ENCODE data around the gene CFAP57.

Gene CFAP57

GRCh38 chr1:43171312-43171875, 736 bp upstream of the CFAP57 start:
- peaks cover 7% of the 10 kb centered on the region for H3K4me1 ChIP-seq (ENCODE audit: control insufficient read depth, insufficient read depth, low read length, poor library complexity, severe bottlenecking)
- H3K27ac ChIP-seq (ENCODE audit: insufficient read depth, low read length, poor library complexity, severe bottlenecking) = peak overlapping the region; percentile 81
- H3K27me3 ChIP-seq (replicated peaks; ENCODE audit: control insufficient read depth, insufficient read depth, low read length, poor library complexity, severe bottlenecking) = no peaks in the 10 kb centered on the region
- H3K36me3 ChIP-seq (ENCODE audit: control insufficient read depth, insufficient read depth, low read length) = peaks cover 34% of the 10 kb centered on the region
- no peak for DNase-seq
- H3K9me3 ChIP-seq (ENCODE audit: control insufficient read depth, low read length) = no peaks in the 10 kb centered on the region
- peak overlapping the region; percentile 77 for H3K4me3 ChIP-seq (ENCODE audit: insufficient read depth, low read depth, low read length, poor library complexity, severe bottlenecking)

DNA sequence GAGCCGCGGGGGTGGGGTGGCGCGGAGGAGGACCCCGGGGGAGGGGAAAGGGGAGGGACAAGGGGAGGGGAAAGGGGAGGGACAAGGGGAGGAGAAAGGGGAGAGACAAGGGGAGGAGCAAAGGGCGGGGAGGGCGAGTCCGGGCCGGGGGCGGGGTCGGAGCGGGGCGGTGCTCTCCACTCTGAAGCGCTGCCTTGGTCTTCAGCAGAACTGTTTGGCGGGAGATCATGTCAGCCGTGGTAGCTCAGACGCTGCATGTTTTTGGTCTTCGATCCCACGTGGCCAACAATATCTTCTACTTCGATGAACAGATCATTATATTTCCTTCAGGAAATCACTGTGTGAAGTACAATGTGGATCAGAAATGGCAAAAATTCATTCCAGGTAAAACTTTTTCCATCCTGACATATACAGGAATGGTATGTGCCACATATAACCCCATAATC, 420 bp downstream of the CFAP57 start:
- peak overlapping the region; percentile 77 for H3K4me3 ChIP-seq (ENCODE audit: insufficient read depth, low read depth, low read length, poor library complexity, severe bottlenecking)
- peak overlapping the region; percentile 81 for H3K27ac ChIP-seq (ENCODE audit: insufficient read depth, low read length, poor library complexity, severe bottlenecking)
- DNase-seq = peak in 2 of 3 donors; percentile 79 to 82
- peaks cover 7% of the 10 kb centered on the region for H3K4me1 ChIP-seq (ENCODE audit: control insufficient read depth, insufficient read depth, low read length, poor library complexity, severe bottlenecking)
- H3K27me3 ChIP-seq (replicated peaks; ENCODE audit: control insufficient read depth, insufficient read depth, low read length, poor library complexity, severe bottlenecking) = peaks cover 3% of the 10 kb centered on the region
- peaks cover 24% of the 10 kb centered on the region for H3K36me3 ChIP-seq (ENCODE audit: control insufficient read depth, insufficient read depth, low read length)
- no peaks in the 10 kb centered on the region for H3K9me3 ChIP-seq (ENCODE audit: control insufficient read depth, low read length)

- H3K4me3 ChIP-seq (ENCODE audit: insufficient read depth, low read depth, low read length, poor library complexity, severe bottlenecking) = no peak overlapping the region
- H3K27ac ChIP-seq (ENCODE audit: insufficient read depth, low read length, poor library complexity, severe bottlenecking) = no peak overlapping the region
- H3K4me1 ChIP-seq (ENCODE audit: control insufficient read depth, insufficient read depth, low read length, poor library complexity, severe bottlenecking) = peaks cover 7% of the 10 kb centered on the region
- H3K36me3 ChIP-seq (ENCODE audit: control insufficient read depth, insufficient read depth, low read length) = peaks cover 2% of the 10 kb centered on the region
- peaks cover 4% of the 10 kb centered on the region for H3K27me3 ChIP-seq (replicated peaks; ENCODE audit: control insufficient read depth, insufficient read depth, low read length, poor library complexity, severe bottlenecking)
- H3K9me3 ChIP-seq (ENCODE audit: control insufficient read depth, low read length) = no peaks in the 10 kb centered on the region
- no peak for DNase-seq
Observed at GRCh38 chr1:43174873-43175272, 2.7 kb downstream of the CFAP57 start.

DNA sequence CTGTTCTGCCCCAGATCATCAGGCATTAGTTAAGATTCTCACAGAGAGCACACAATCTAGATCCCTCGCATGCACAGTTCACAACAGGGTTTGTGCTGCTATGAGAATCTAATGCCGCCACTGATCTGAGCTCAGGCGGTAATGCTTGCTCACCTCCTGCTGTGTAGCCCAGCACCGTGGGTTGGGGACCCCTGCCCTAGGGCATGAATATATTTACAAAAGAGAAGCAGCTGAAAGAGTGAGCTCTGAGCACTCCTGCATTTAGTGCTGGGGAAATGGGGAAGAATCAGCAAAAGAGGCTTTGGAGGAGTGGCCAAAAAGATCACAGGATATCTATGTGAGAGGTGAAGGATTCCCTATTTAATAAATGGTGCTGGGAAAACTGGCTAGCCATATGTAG, 5.6 kb downstream of the CFAP57 start:
- H3K4me1 ChIP-seq (ENCODE audit: control insufficient read depth, insufficient read depth, low read length, poor library complexity, severe bottlenecking) = no peaks in the 10 kb centered on the region
- no peak overlapping the region for H3K4me3 ChIP-seq (ENCODE audit: insufficient read depth, low read depth, low read length, poor library complexity, severe bottlenecking)
- H3K27me3 ChIP-seq (replicated peaks; ENCODE audit: control insufficient read depth, insufficient read depth, low read length, poor library complexity, severe bottlenecking) = peaks cover 4% of the 10 kb centered on the region
- no peak overlapping the region for H3K27ac ChIP-seq (ENCODE audit: insufficient read depth, low read length, poor library complexity, severe bottlenecking)
- H3K9me3 ChIP-seq (ENCODE audit: control insufficient read depth, low read length) = no peaks in the 10 kb centered on the region
- no peaks in the 10 kb centered on the region for H3K36me3 ChIP-seq (ENCODE audit: control insufficient read depth, insufficient read depth, low read length)
- DNase-seq = no peak

GRCh38 chr1:43184388-43184787, 12.3 kb downstream of the CFAP57 start:
- H3K36me3 ChIP-seq (ENCODE audit: control insufficient read depth, insufficient read depth, low read length) = no peaks in the 10 kb centered on the region
- H3K27me3 ChIP-seq (replicated peaks; ENCODE audit: control insufficient read depth, insufficient read depth, low read length, poor library complexity, severe bottlenecking) = no peaks in the 10 kb centered on the region
- H3K9me3 ChIP-seq (ENCODE audit: control insufficient read depth, low read length) = no peaks in the 10 kb centered on the region
- no peak overlapping the region for H3K4me3 ChIP-seq (ENCODE audit: insufficient read depth, low read depth, low read length, poor library complexity, severe bottlenecking)
- H3K27ac ChIP-seq (ENCODE audit: insufficient read depth, low read length, poor library complexity, severe bottlenecking) = no peak overlapping the region
- no peak for DNase-seq
- H3K4me1 ChIP-seq (ENCODE audit: control insufficient read depth, insufficient read depth, low read length, poor library complexity, severe bottlenecking) = no peaks in the 10 kb centered on the region

GRCh38 chr1:43184995-43185394, 12.9 kb downstream of the CFAP57 start:
- DNase-seq = no peak
- H3K9me3 ChIP-seq (ENCODE audit: control insufficient read depth, low read length) = no peaks in the 10 kb centered on the region
- no peak overlapping the region for H3K4me3 ChIP-seq (ENCODE audit: insufficient read depth, low read depth, low read length, poor library complexity, severe bottlenecking)
- H3K4me1 ChIP-seq (ENCODE audit: control insufficient read depth, insufficient read depth, low read length, poor library complexity, severe bottlenecking) = no peaks in the 10 kb centered on the region
- no peak overlapping the region for H3K27ac ChIP-seq (ENCODE audit: insufficient read depth, low read length, poor library complexity, severe bottlenecking)
- no peaks in the 10 kb centered on the region for H3K36me3 ChIP-seq (ENCODE audit: control insufficient read depth, insufficient read depth, low read length)
- no peaks in the 10 kb centered on the region for H3K27me3 ChIP-seq (replicated peaks; ENCODE audit: control insufficient read depth, insufficient read depth, low read length, poor library complexity, severe bottlenecking)

DNA sequence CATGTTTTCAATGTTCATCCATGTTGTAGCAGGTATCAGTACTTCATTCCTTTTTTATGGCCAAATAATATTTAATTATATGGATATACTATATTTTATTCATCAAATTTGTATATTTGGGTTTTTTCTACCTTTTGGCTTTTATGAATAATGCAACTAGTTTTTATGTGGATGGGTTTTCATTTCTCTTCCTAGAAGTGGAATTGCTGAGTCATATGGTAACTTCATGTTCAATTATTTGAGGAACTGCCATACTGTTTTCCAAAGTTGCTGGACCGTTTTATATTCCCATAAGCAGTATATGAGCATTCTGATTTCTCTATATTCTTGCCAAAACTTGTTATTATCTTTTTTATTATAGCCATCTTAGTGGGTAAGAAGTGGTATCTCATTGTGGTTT, 16.0 kb downstream of the CFAP57 start:
- Histone ChIP-seq H3K4me1 (ENCODE audit: control insufficient read depth, insufficient read depth, low read length, poor library complexity, severe bottlenecking) (no peaks in the 10 kb centered on the region), H3K36me3 (ENCODE audit: control insufficient read depth, insufficient read depth, low read length) (no peaks in the 10 kb centered on the region), H3K4me3 (ENCODE audit: insufficient read depth, low read depth, low read length, poor library complexity, severe bottlenecking) (no peak overlapping the region), H3K27me3 (replicated peaks; ENCODE audit: control insufficient read depth, insufficient read depth, low read length, poor library complexity, severe bottlenecking) (no peaks in the 10 kb centered on the region), H3K27ac (ENCODE audit: insufficient read depth, low read length, poor library complexity, severe bottlenecking) (no peak overlapping the region), H3K9me3 (ENCODE audit: control insufficient read depth, low read length) (no peaks in the 10 kb centered on the region)
- DNase-seq = no peak

DNA sequence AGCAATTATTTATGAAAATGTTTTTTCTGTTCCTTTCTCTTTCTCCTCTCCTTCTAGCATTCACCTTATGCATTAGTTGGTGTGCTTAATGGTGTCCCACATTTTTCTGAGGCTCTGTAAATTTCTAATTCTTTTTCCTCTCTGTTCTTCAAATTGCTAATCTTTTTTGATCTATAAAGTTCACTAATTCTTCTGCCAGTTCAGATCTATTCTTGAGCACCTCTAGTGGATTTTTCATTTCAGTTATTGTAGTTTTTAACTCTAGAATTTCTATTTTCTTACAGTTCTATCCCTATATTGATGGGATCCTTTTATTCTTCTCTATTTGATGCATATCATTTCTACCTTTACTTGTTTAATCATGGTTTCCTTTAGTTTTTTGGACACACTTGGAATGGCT, 22.4 kb downstream of the CFAP57 start:
- no peak overlapping the region for H3K27ac ChIP-seq (ENCODE audit: insufficient read depth, low read length, poor library complexity, severe bottlenecking)
- H3K27me3 ChIP-seq (replicated peaks; ENCODE audit: control insufficient read depth, insufficient read depth, low read length, poor library complexity, severe bottlenecking) = no peaks in the 10 kb centered on the region
- no peaks in the 10 kb centered on the region for H3K4me1 ChIP-seq (ENCODE audit: control insufficient read depth, insufficient read depth, low read length, poor library complexity, severe bottlenecking)
- no peaks in the 10 kb centered on the region for H3K9me3 ChIP-seq (ENCODE audit: control insufficient read depth, low read length)
- no peak overlapping the region for H3K4me3 ChIP-seq (ENCODE audit: insufficient read depth, low read depth, low read length, poor library complexity, severe bottlenecking)
- H3K36me3 ChIP-seq (ENCODE audit: control insufficient read depth, insufficient read depth, low read length) = no peaks in the 10 kb centered on the region
- no peak for DNase-seq

DNA sequence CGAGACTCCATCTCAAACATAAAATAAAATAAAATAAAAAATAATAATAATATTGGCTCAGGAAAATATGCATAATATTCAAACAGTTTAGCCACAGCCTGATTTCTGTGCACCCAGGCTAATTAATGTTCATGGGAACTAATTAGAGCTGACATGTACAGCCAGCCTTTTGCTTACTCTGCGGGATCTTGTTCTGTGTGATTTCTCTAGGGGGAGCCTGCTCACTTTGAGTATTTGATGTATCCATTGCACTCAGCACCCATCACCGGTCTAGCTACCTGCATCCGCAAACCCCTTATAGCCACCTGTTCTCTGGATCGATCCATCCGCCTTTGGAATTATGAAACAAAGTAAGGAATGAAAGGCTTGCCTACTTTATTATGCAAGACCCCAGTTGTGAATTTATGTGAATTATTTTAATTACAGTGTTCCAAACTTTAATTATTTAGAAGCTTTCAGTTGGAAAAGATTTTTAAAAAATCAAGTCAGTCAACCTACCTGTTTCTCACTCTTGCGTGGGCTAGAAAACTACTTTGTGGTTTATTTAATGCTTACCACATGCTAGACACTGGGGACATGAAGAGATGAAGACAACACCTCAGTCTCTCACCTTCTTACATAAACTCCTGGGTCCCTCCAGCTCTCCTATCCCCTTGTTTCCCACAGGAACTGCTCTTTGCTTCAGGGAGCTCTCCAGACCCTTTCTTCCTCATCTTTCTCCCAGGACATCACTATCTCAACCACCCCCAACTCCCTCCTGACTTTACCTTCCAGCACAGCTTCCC, 25.4 kb downstream of the CFAP57 start:
- Histone ChIP-seq H3K9me3 (ENCODE audit: control insufficient read depth, low read length) (no peaks in the 10 kb centered on the region), H3K27me3 (replicated peaks; ENCODE audit: control insufficient read depth, insufficient read depth, low read length, poor library complexity, severe bottlenecking) (no peaks in the 10 kb centered on the region), H3K4me3 (ENCODE audit: insufficient read depth, low read depth, low read length, poor library complexity, severe bottlenecking) (no peak overlapping the region), H3K27ac (ENCODE audit: insufficient read depth, low read length, poor library complexity, severe bottlenecking) (no peak overlapping the region), H3K36me3 (ENCODE audit: control insufficient read depth, insufficient read depth, low read length) (no peaks in the 10 kb centered on the region), H3K4me1 (ENCODE audit: control insufficient read depth, insufficient read depth, low read length, poor library complexity, severe bottlenecking) (no peaks in the 10 kb centered on the region)
- no peak for DNase-seq

GRCh38 chr1:43199093-43199726, 27.1 kb downstream of the CFAP57 start:
- Histone ChIP-seq H3K9me3 (ENCODE audit: control insufficient read depth, low read length) (no peaks in the 10 kb centered on the region), H3K36me3 (ENCODE audit: control insufficient read depth, insufficient read depth, low read length) (no peaks in the 10 kb centered on the region), H3K4me3 (ENCODE audit: insufficient read depth, low read depth, low read length, poor library complexity, severe bottlenecking) (no peak overlapping the region), H3K27me3 (replicated peaks; ENCODE audit: control insufficient read depth, insufficient read depth, low read length, poor library complexity, severe bottlenecking) (no peaks in the 10 kb centered on the region), H3K4me1 (ENCODE audit: control insufficient read depth, insufficient read depth, low read length, poor library complexity, severe bottlenecking) (no peaks in the 10 kb centered on the region), H3K27ac (ENCODE audit: insufficient read depth, low read length, poor library complexity, severe bottlenecking) (no peak overlapping the region)
- DNase-seq = no peak

Measured in effector memory CD4-positive, alpha-beta T cell (primary cell).